ENCODE measurements around the gene STK38L.

The STK38L gene

DNA sequence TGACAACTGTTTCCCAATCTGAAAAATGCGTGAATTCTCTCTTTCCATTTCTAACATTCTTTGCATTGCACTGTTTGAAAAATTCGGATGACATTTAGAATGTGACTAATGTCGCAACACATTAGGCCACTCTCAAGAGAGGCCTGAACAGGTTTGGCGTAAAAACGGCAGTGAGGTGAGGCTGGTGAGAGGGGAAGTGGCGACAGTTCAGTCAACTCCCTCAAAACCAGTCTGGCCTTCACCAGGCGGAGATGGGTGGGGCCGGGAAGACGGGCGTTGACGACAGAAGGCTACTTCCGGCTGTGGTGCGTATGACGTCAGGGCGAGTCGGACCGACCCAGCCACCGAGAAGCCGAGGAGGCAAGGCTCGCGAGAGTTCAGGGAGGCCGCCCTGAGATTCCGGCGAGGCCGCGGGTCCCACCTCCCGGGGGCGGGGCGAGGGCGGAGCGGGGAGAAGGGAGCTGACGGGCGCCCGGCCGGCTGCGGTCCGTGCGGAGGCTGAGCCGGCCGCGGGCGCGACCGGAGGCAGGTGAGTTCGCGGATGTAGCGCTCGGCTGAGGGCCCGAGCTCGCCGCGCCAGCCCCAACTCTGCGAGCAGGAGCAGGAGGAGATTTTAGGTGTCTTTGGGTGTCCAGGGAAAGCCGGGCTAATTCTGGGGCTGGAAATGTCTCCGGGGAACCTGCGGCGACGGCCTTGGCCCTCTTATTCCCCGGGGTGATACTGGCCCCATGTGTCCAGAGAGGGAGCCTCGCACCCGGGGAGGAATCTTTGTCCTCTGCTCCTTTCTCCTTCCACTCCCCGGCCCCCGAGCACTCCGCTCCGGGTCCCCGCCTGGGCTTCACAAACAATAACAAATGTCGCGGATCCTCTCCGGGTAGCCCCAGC, at the start of gene STK38L (continued):
- TF ChIP-seq, protein P1, sequence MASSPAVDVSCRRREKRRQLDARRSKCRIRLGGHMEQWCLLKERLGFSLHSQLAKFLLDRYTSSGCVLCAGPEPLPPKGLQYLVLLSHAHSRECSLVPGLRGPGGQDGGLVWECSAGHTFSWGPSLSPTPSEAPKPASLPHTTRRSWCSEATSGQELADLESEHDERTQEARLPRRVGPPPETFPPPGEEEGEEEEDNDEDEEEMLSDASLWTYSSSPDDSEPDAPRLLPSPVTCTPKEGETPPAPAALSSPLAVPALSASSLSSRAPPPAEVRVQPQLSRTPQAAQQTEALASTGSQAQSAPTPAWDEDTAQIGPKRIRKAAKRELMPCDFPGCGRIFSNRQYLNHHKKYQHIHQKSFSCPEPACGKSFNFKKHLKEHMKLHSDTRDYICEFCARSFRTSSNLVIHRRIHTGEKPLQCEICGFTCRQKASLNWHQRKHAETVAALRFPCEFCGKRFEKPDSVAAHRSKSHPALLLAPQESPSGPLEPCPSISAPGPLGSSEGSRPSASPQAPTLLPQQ (tag by site-specific recombination; IDR thresholded peaks at IDR 0.05) = peak; percentile 94
- TF ChIP-seq ZNF132 (tag by site-specific recombination; IDR thresholded peaks at IDR 0.05; ENCODE audit: borderline replicate concordance) (no peak), ZNF561 (tag by site-specific recombination; IDR thresholded peaks at IDR 0.05; ENCODE audit: borderline replicate concordance) (peak; percentile 88), ZNF785 (tag by site-specific recombination; IDR thresholded peaks at IDR 0.05) (no peak), ZNF521 (tag by site-specific recombination; IDR thresholded peaks at IDR 0.05) (no peak), ZNF660 (tag by site-specific recombination; IDR thresholded peaks at IDR 0.05) (0 out of 2 replicates have a peak, but pooled peaks have one; percentile 86), ZBTB20 (tag by site-specific recombination; IDR thresholded peaks at IDR 0.05) (peak; percentile 60; the same call in 1 of the 2 replicates), ZNF596 (tag by site-specific recombination; IDR thresholded peaks at IDR 0.05) (no peak), ZBTB17 (tag by site-specific recombination; IDR thresholded peaks at IDR 0.05) (peak; percentile 49; the same call in 1 of the 2 replicates), KLF16 (tag by site-specific recombination; IDR thresholded peaks at IDR 0.05) (peak; percentile 85), KLF8 (tag by site-specific recombination; IDR thresholded peaks at IDR 0.05) (peak; percentile 92), ZNF629 (tag by site-specific recombination; IDR thresholded peaks at IDR 0.05) (peak; percentile 100), ZNF37A (tag by site-specific recombination; IDR thresholded peaks at IDR 0.05) (no peak), ZNF121 (tag by site-specific recombination; IDR thresholded peaks at IDR 0.05) (no peak), ZSCAN16 (tag by site-specific recombination; IDR thresholded peaks at IDR 0.05) (no peak; the same call in 1 of the 2 replicates), OSR2 (tag by site-specific recombination; IDR thresholded peaks at IDR 0.05) (0 out of 2 replicates have a peak, but pooled peaks have one; percentile 29)
- TF ChIP-seq, protein P2, sequence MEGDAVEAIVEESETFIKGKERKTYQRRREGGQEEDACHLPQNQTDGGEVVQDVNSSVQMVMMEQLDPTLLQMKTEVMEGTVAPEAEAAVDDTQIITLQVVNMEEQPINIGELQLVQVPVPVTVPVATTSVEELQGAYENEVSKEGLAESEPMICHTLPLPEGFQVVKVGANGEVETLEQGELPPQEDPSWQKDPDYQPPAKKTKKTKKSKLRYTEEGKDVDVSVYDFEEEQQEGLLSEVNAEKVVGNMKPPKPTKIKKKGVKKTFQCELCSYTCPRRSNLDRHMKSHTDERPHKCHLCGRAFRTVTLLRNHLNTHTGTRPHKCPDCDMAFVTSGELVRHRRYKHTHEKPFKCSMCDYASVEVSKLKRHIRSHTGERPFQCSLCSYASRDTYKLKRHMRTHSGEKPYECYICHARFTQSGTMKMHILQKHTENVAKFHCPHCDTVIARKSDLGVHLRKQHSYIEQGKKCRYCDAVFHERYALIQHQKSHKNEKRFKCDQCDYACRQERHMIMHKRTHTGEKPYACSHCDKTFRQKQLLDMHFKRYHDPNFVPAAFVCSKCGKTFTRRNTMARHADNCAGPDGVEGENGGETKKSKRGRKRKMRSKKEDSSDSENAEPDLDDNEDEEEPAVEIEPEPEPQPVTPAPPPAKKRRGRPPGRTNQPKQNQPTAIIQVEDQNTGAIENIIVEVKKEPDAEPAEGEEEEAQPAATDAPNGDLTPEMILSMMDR (tag by site-specific recombination; IDR thresholded peaks at IDR 0.05) = peak; percentile 82

DNA sequence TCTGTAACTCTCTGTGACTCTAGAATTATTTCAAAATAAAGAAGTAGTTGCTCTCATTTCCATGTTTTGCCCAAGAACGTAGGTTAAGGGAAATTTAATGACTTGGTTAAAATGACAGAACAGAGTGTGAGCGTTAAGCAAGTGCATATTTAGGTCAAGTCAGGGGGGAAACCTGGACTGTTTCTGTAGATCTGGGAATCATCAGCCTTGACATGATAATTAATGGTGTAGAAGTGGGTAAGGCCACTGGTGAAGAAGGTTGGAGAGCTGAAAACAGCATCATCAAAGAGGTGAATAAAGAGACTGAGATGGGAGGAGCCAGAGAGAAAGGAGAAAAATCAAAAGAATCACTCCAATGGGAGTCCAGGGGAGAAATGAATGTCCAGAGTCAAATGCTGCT, 49.4 kb upstream of the STK38L start:
- no peaks in the 10 kb centered on the region for H3K9me3 ChIP-seq (ENCODE audit: control insufficient read depth, insufficient read depth, low read depth, low read length)
- CTCF ChIA-PET = no interaction called here
- no peaks in the 10 kb centered on the region for H3K36me3 ChIP-seq (ENCODE audit: control insufficient read depth in 2 of 2, insufficient read depth in 1 of 2, low read length in 2 of 2)
- peaks cover 6% of the 10 kb centered on the region; the same call in 1 of the 2 replicates for H3K4me1 ChIP-seq (ENCODE audit: control insufficient read depth, insufficient read depth, low read length)
- POLR2A ChIA-PET = interaction anchor here (0.6 to 1.4 kb wide), 3 partner anchors 14 to 17 kb away, joined by 3 to 4 read pairs (median 4); no protein-coding TSS in a partner anchor
- no peak for TF ChIP-seq ZBTB20 (tag by site-specific recombination; IDR thresholded peaks at IDR 0.05)
- no peak for TF ChIP-seq ZNF621 (tag by site-specific recombination; IDR thresholded peaks at IDR 0.05)
- TF ChIP-seq IKZF3 (tag by site-specific recombination; IDR thresholded peaks at IDR 0.05) = no peak
- TF ChIP-seq ZNF626 (tag by site-specific recombination; IDR thresholded peaks at IDR 0.05) = no peak
- no peak for TF ChIP-seq ZNF560 (tag by site-specific recombination; IDR thresholded peaks at IDR 0.05; ENCODE audit: borderline replicate concordance)
- no peak for TF ChIP-seq ZNF274 (IDR thresholded peaks at IDR 0.05; ENCODE audit: low read length)
- TF ChIP-seq ZNF274 (tag by site-specific recombination; IDR thresholded peaks at IDR 0.05; ENCODE audit: borderline replicate concordance) = no peak
- TF ChIP-seq, protein P3, sequence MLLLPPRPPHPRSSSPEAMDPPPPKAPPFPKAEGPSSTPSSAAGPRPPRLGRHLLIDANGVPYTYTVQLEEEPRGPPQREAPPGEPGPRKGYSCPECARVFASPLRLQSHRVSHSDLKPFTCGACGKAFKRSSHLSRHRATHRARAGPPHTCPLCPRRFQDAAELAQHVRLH (tag by site-specific recombination; IDR thresholded peaks at IDR 0.05) = no peak
- TF ChIP-seq, protein P2 (tag by site-specific recombination; IDR thresholded peaks at IDR 0.05) = no peak
- no peak for TF ChIP-seq ZNF791 (tag by site-specific recombination; IDR thresholded peaks at IDR 0.05)
- no peak for TF ChIP-seq REPIN1 (tag by site-specific recombination; IDR thresholded peaks at IDR 0.05; ENCODE audit: low read depth)
- TF ChIP-seq ZNF155 (tag by site-specific recombination; IDR thresholded peaks at IDR 0.05) = no peak
- no peak for TF ChIP-seq ZNF76 (tag by site-specific recombination; IDR thresholded peaks at IDR 0.05; ENCODE audit: borderline replicate concordance, low read depth)
- TF ChIP-seq ZNF658 (tag by site-specific recombination; IDR thresholded peaks at IDR 0.05) = no peak
- no peak for TF ChIP-seq ZNF202 (tag by site-specific recombination; IDR thresholded peaks at IDR 0.05; ENCODE audit: borderline replicate concordance)
- TF ChIP-seq ZNF214 (tag by site-specific recombination; IDR thresholded peaks at IDR 0.05; ENCODE audit: borderline replicate concordance) = no peak
- TF ChIP-seq ZNF112 (tag by site-specific recombination; IDR thresholded peaks at IDR 0.05) = no peak
- H3K27ac ChIP-seq (ENCODE audit: extremely low read depth, low read depth, low read length) = no peak overlapping the region
- no peak overlapping the region for H3K4me3 ChIP-seq (ENCODE audit: low read depth, low read length)
